Activated T-cell treated with anti-CD3 and anti-CD28 coated beads for 48 hours (primary cell): ENCODE measurements around the gene CDKN2B.

ENCODE experiments used
- DNase-seq: peaks from one replicate; pipeline ENCODE4 v3.0.0-alpha.2; 2020; ENCODE audit warnings: low read depth

Gene CDKN2B

DNA sequence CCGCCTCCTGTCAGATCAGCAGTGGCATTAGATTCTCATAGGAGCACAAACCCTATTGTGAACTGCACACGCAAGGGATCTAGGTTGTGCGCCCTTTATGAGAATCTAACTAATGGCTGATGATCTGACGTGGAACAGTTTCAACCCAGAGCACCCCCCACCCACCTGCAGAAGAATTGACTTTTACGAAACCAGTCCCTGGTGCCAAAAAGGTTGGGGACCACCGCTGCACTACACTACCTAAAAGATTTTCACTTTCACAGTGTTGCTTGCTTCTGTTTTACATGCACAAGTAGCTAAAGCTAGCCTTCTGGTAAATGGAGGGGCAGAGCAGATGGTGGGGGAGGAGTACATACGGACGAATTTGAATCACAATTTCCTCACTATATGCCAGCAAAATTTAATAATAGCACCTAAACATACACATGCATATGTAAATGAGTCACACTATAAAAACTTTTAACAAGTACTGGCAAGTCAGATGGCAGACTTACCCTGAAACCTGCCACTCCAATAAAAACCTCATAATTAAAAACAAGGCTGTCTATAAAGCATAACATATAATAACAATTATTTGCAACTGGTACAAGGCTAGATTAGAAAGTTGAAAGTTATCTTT lies 24.0 kb upstream of the CDKN2B start:
- no peak for DNase-seq

DNA sequence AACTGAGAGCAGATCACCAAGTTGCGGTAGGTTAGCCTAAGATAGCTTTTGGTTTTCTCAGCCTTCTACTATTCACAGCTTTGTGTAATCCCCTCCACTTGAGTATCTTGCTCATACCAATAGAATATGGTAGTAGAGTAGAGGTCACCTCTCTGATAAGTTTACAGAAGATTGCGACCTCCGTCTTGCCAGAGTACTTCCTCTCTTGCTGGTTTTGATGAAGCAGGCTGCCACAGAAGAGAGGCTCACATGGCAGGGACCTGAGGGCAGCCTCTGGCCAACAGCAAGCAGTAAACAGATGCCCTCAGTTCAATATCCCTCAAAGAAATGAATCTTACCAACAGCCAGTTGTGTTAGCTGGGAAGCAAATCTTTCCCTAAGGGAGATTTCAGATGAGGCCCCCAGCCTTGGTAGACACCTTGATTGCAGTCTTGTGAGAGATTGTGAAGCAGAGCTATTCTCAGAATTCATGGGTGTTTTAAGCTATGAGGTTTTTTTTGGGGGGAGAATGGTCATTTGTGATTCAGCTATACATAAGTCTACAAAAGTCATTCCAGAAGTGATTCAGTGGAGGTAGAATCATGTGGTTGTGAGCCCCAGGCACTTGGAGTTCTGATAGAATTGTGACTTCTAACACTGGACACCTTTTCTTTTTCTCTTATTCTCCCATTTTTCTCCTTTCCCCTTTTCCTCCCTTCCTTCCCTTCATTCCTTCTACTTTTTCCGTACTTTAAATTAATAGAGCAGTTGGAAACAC lies 22.7 kb upstream of the CDKN2B start:
- no peak for DNase-seq

DNA sequence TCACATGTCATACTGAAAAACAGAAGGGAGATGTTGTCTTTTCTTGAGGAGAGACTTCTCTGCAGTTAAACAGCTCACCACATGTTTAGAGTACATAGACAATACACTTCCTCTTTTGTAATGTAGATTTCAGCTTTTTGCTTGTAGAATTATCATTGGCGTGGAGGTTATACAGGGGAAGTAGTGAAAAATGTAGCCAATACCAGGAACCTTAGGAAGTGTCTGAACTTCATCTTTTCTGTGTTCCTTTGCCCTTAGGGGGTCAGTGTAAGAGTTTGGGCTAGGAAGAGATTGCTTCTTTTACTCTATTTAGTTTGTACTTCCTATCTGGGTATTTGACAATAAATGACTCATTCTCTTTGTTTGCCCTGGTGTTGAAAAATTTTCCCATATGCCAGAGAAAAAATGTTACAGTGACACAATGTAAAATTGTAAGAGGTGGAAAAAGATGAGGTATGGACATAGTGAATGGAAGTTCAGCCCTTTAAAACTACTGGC lies 21.0 kb upstream of the CDKN2B start:
- DNase-seq, result no peak

DNA sequence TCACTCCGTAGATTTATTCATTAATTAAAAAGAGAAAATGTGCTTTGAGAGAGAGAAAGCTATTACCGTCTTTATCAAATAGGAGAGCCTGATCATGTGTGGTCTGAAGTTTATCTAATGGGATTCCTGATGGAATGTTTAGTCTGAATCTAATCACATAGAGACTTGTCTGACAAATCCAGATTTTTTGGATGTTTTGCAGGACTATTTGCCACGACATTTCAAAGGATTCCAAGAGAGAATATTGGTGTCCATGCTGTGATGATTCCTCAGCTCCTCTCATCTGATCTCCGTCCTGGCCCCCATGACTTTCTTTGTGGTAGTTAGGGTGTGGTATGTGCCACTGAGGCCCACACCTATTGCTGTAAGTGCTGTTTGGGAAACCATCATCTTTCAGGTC lies 20.1 kb upstream of the CDKN2B start:
- no peak for DNase-seq

DNA sequence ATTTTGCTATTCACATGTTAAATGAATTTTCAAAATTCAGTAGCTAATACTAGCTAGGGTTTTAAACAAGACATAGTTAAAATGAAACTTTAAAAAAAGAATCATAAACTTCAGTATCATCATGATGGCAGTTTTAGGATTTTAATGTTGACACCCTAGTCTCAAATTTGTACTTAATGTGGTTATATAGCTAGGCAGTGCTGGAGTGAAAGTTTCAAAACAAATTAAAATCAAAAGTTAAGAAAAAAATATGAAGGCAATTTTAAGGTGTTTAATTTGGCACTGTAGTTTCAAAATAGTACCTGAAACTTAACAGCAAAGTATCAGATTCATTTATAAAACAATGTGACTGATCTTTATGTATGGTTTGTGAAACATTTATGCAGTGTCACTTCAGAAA lies 19.3 kb upstream of the CDKN2B start:
- no peak for DNase-seq

DNA sequence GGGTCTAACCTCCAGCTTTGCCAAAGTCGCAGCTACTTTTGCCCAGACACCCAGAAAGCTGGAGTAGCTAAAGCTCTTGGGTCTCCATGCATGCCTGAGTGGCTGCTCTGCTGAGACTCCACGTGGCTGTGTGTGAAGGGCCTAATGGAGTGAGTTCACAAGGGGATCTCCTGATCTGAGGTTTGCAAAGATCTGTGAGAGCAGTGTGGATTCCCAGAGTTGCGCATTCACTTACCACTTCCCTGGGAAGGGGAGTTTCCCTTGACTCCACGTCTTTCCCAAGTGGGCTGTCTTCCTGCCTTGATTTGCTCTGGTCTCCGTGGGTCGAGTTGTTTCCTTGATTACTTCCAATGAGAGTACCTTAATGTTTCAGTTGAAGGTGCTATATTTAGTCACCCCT lies 17.6 kb upstream of the CDKN2B start:
- DNase-seq, result no peak

DNA sequence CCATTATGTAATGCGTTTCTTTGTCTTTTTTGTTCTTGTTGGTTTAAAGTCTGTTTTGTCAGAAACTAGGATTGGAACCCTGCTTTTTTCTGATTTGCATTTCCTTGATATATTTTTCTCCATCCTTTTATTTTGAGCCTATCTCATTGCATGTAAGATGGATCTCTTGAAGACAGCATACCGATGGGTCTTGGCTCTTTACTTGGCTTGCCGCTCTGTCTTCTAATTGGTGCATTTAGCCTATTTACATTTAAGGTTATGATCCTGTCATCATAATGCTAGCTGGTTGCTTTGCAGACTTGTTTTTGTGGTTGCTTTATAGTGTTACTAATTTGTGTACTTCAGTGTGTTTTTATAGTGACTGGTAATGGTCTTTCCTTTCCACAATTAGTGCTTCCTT lies 13.3 kb upstream of the CDKN2B start:
- DNase-seq, result no peak

DNA sequence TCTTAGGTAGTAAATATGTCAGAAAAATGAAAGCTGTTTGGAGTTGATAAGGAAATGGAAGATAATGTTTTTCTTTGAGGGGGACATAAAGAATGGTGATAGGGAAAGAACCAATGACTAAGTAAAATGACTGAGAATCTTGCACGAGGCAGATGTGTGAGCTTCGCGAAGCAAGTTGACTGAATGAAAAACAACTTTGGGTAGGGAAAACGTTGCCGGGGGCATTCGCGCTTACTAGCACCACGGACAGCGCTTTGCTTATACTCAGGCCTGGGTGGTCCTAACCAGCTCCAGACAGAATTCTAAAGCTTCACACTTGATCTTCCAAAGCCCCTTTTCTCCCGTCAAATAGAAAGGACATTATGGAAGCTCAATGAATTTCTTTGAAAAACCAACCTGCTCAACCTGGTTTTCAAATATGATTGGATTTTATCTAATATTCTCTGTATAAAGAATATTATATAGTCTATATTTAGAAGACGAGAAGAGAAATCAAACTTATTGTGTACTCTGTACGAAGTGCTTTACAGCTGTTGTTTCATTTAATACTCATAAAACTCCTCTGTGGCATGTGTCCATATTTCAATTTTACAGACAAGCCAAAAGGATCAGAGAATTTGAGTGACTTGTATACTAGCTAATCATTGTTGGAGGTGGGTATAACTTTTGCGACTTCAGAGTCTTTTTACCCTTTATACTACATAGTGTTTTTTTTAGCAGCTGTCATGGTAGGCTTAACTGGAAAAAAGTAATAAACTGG lies 1.9 kb upstream of the CDKN2B start:
- no peak for DNase-seq

DNA sequence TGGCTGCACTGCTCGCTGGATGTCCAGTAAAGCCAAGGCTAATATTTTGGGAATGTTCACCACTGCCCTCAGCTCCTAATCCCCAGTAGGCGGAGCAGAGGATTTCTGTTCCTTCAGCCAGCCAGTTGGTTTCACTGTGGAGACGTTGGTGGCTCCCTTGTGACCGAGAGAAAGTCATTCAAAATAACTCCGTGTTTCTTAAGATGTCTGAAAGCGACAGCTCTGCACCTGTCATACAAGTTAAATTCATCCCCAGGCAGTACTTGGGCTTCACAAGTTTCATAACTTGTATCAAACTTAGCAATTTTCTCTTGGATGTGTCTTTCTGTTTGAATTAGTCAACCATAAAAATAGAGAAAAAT lies 382 bp upstream of the CDKN2B start:
- no peak for DNase-seq

DNA sequence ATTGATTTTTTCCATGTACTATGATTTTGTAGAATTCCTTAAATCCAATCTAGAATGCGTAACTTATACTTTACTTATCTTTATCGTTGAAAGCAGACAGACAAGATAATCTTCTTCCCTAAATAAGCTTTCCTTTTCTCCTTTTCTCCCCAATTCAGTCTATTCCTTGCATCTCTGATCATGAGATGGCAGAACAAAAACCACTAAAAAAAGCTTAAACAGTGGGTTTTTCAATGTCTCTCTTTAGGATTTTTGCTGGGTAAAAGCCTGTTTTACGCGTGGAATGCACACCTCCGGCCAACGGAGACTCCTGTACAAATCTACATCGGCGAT lies 755 bp downstream of the CDKN2B start:
- no peak for DNase-seq

DNA sequence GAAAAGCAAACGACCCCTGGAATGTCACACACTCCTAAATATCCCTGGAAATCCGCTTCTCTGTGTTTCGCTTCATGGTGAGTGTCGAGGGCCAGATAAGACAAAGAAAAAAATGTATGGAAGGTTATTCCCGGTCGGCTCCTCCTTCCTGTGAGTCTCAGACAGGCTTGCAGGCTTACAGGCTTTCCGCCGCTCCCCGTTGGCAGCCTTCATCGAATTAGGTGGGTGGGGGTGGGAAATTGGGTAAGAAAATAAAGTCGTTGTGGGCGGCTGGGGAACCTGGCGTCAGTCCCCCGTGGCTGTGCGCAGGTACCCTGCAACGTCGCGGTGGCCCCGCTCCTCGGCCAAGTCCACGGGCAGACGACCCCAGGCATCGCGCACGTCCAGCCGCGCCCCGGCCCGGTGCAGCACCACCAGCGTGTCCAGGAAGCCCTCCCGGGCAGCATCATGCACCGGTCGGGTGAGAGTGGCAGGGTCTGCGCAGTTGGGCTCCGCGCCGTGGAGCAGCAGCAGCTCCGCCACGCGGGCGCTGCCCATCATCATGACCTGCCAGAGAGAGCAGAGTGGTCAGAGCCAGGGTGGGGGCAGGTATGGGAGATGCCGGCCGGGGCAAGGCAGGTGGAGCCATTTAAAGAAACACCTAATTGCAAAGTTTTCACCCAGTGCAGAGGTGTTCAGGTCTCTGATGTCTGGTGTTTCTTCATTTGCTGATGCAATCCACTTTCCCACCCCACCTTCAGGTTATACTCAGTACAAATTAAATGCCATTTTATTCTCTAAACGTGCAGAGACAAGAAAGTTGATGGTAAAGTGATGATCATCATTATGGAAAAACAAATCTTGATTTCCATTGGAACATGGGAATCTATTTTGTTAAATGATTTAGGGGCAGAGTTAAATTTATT lies 3.2 kb downstream of the CDKN2B start:
- DNase-seq, result no peak

DNA sequence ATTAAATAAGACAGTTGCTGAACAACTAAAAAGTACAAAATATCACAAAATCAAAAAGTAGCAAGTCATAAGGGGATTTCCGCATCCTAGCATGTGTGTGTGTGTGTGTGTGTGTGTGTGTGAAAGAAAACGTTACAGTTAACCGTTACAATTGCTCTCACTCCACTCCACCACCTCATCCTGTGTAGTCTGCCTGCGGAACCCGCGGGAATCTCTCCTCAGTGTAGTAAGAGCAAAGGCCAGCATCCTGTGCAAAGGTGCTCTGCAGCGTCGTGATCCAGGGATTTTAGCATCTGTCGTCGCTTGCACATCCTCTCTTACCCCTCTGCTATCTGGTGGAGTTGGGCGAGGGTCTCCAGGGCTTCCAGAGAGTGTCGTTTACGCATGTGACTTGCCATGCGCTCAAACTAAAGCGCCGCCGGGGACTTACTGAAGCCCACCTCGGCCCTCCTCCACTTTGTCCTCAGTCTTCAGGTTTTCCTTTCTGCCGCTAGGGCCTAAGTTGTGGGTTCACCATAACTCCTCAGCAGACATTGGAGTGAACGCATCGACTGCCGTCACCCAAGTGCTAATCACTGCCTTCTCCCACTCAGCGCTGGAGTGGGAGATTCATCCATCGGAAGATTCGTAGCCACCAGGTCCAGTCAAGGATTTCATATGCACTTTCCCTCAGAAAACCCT lies 3.9 kb downstream of the CDKN2B start:
- no peak for DNase-seq

DNA sequence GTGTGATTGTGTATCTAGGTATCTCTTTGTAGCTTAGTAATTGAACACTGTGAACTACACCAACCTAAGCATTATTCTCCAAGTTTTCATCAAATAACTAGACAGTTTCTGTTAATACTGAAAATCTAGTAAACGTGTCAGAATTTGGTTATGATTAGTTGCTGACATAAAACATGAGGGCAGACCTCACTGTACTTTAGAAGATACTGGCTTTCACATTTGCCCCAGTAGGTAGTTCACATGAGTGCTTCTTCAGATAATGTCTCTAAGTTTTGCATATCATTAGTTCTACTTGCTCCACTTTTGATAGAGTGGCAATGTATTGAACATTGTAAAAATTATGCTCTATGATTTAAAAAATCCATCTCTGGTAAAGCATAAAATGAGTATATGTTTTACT lies 7.1 kb downstream of the CDKN2B start:
- no peak for DNase-seq

DNA sequence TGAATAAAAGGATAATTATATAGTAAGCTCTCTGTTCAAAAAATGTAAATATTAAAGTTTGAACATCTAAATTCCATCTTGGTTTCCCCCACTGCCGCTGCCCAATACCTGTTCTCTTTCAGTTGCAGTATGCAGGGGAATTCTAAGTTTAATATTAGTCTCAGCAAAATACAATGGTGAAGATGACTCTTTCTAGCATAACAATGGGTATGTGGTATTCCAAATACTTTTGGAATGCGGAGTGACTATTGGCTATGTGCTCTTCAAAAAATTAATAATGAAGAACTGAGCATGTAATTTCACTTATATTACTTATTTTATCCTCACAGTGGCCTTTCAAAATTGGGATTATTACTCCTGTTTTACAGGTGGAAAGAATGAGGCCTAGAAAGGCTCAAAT lies 11.1 kb downstream of the CDKN2B start:
- DNase-seq, result no peak

DNA sequence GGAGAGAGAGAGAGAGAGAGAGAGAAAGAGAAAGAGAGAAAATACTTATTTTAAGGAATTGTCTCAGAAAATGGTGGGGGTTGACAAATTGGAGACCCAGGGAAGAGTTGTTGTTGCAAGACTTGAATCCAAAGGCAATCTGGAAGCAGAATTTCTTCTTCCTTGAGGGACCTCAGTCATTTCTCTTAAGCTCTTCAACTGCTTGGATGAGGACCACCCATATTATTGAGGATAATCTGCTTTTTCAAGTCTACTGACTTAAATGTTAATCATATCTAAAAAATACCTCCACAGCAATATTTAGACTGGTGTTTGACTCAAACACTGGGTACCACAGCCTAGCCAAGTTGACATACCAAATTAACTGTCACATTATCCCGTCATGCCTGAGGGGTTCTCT lies 11.6 kb downstream of the CDKN2B start:
- DNase-seq, result no peak

DNA sequence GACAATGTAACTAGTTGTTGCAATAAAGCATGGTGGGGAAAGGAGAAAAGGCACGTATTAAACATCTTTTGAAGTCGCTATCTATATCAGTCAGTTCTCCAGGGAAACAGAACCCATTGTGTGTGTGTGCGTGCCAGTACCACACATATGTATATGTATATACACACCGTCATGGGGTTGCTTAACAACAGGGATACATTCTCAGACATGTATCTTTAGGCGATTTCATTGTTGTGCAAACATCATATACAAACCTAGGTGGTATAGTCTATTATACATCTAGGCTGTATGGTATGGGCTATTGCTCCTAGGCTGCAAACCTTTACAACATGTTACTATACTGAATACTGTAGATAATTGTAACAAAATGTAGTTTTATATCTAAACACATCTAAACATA lies 12.2 kb downstream of the CDKN2B start:
- DNase-seq, result no peak

DNA sequence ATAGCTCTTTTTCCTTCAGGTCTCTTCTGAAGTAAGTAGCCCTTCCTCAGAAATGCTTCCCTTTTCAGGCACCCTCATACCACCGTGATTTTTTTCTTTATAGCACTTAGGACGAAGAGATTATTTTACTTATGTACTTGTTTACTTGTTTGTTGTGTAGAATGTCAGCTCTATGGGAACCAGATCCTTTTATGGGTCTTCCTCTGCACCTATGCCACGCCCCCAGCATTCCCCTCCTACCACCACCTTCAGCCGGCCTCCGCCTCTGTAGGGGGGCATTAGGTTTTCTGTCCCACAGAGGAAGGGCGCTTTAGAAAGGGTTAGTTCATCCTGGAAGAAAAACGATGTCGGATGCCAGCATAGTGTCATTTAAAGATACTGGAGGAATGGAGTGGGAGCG lies 12.7 kb downstream of the CDKN2B start:
- DNase-seq, result no peak

DNA sequence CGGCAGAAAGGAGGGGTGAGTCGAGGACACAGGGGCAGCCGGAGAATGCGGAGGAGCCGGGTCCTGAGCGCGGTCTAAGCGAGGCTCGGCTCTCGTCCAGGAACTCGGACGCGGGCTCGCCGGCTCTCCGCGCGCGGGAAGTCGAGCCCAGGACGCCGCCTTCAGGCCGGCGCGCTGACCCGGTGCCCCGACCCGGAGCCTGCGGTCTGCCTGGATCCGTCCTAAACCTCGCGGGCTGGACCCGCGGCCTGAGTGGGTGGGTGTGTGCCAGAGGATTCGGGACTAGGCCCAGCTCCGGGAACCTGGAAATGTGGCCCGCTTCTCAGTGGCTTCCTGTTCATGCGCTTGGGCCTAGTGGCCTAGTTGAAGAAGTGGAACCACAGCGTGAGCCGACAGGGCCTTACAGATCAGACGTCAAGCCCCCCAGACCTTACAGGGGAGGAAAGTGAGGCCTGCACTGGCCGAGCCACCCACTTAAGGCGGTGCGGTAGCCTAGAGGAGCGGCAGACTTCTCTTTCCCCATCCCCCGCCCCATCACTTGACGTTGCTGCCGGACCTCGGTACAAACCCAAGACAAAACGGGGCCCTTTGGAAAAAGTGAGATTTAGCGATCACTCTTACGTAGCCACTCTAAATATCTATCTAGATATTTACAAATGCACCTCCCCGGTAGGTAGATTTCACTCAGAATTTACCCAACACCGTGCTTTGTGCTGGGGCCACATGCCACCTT lies 13.3 kb downstream of the CDKN2B start:
- DNase-seq, result no peak

DNA sequence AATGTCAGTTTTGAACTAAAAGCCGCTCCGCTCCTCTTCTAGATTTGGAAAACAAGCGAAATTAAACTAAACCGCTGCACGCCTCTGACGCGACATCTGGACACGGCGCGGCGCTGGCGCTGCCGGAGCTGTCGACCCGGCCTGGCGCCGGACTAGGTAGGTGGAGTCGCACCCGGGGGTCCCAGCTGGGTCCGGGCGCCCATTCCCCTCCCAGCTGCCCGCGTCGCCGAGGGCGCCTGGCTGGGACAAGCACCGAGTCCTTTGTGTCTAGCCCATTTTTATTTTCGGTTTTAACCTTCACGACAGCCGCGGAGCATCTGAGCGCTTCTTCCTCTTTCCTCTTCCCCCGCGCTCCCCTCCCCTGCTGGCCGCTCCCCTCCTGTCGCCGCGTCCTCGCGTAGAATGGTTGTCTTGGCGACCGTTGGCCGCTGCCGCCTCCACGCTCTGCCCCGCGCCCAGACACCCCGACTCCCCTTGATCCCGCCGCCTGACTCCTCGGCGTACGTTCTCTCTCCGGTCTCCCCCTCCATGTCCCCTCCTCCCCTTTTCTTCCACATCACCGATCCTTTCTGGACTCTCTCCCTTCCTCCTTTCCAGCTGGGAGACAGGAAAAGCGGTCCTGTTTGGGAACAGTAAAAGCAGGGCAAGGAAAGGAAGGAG lies 14.0 kb downstream of the CDKN2B start:
- peak; percentile 59 for DNase-seq

DNA sequence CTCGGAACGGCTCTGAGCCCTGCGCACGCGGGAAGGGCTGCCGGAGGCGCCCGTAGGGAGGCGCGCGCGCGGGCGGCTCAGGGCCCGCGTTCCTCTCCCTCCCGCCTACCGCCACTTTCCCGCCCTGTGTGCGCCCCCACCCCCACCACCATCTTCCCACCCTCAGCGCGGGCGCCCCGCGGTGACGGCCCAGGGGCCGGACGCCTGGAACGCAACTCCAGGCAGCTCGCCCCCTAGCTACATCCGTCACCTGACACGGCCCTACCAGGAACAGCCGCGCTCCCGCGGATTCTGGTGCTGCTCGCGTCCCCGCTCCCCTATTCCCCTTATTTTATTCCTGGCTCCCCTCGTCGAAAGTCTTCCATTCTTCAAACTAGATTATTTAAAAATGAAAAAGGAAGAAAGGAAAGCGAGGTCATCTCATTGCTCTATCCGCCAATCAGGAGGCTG lies 14.5 kb downstream of the CDKN2B start, which contains the start of gene CDKN2B-AS1:
Gene CDKN2B-AS1, plus strand, starts transcription at position 236 of the 450 bp plus-strand sequence.
- no peak for DNase-seq
